HG03103 (cell line): Measurements from ENCODE around the gene CARD14.
"Not testable (repeated sequence)": the region's sequence is repeated elsewhere in the genome, so short reads cannot be mapped to it uniquely, and the experiment has no call there.

Experiments
- ATAC-seq: cut with Tn5 transposase; IDR thresholded peaks from one replicate; pipeline ENCODE4 v1.9.1; 2021; ENCODE audit warnings: low read depth; ENCODE audit not compliant: unreplicated experiment

Gene CARD14

GRCh38 chr17:80247561-80247960 is 77.7 kb downstream of the CARD14 start:
- no peak for ATAC-seq

- ATAC-seq: no peak
Observed at GRCh38 chr17:80248001-80248893, 78.4 kb downstream of the CARD14 start.

- no peak for ATAC-seq
Observed at GRCh38 chr17:80248894-80249710, 79.3 kb downstream of the CARD14 start.

- ATAC-seq: no peak
Observed at GRCh38 chr17:80251966-80252365, 82.1 kb downstream of the CARD14 start.

GRCh38 chr17:80252871-80253270 is 83.0 kb downstream of the CARD14 start:
- no peak for ATAC-seq

GRCh38 chr17:80253631-80254395 is 84.0 kb downstream of the CARD14 start:
- ATAC-seq: no peak

- no peak for ATAC-seq
Observed at GRCh38 chr17:80254396-80255251, 84.8 kb downstream of the CARD14 start.

GRCh38 chr17:80256034-80256350 is 86.2 kb downstream of the CARD14 start:
- no peak for ATAC-seq

GRCh38 chr17:80257716-80258213 is 87.9 kb downstream of the CARD14 start:
- no peak for ATAC-seq

- ATAC-seq: not testable (repeated sequence)
Observed at GRCh38 chr17:80258296-80258695, 88.5 kb downstream of the CARD14 start.
